GM12873 (cell line): ENCODE measurements around the gene LKAAEAR1.

Source experiments
- TF ChIP-seq, protein P1 (sequence below): IDR thresholded peaks from 2 replicates; pipeline ENCODE4 v1.5.1; 2012; ENCODE audit warnings: low read depth, mild to moderate bottlenecking, moderate library complexity, low read length, control low read depth; ENCODE audit not compliant: insufficient read depth; ENCODE audit errors: missing control alignments

Gene LKAAEAR1

GRCh38 chr20:64119301-64119680 is 35.1 kb upstream of the LKAAEAR1 start:
- TF ChIP-seq, protein P1, sequence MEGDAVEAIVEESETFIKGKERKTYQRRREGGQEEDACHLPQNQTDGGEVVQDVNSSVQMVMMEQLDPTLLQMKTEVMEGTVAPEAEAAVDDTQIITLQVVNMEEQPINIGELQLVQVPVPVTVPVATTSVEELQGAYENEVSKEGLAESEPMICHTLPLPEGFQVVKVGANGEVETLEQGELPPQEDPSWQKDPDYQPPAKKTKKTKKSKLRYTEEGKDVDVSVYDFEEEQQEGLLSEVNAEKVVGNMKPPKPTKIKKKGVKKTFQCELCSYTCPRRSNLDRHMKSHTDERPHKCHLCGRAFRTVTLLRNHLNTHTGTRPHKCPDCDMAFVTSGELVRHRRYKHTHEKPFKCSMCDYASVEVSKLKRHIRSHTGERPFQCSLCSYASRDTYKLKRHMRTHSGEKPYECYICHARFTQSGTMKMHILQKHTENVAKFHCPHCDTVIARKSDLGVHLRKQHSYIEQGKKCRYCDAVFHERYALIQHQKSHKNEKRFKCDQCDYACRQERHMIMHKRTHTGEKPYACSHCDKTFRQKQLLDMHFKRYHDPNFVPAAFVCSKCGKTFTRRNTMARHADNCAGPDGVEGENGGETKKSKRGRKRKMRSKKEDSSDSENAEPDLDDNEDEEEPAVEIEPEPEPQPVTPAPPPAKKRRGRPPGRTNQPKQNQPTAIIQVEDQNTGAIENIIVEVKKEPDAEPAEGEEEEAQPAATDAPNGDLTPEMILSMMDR: no peak

DNA sequence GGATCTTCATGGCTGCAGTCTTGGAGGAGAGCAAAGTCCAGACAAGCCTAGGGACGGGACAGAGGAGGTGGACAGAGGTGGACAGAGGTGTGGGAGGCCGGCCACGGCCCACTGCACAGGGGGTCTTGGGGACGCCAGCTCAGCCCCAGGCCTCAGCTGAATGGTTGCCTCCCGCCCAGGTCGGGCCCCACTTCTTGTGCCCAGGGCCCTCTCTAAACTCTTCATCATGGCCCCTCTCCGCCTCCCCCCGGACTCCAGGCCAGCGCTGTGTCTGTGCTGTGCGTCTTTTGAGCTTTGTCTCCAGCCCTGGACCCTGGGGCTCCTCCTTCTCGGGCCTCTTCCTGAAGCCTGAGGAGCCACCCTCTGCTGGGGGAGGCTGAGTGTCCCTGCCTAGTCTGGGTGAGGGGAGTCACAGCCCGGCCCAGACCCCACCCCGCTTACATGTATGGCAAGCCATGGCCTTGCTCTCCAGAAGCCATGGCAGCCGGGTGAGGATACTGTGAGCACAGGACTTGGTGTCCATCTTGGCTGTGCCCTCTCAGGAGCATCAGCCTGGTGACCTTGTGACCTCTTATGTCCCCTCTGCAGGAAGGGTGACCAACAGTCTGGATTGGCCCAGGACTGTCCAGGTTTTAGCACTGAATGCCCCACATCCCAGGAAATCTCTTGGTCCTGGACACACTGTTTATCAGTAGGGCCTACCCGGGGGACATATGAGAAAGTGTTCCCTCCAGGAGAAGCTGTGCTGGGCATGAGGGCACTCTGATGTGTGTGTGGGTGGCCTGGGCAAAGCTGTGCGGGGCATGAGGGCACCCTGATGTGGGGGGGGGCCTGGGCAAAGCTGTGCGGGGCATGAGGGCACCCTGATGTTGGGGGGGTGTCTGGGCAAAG is 32.6 kb upstream of the LKAAEAR1 start:
- TF ChIP-seq, protein P1: no peak

- TF ChIP-seq, protein P1: no peak
Observed at GRCh38 chr20:64116016-64116415, 31.8 kb upstream of the LKAAEAR1 start.

- TF ChIP-seq, protein P1: no peak
Observed at GRCh38 chr20:64115171-64115911, 31.1 kb upstream of the LKAAEAR1 start.

DNA sequence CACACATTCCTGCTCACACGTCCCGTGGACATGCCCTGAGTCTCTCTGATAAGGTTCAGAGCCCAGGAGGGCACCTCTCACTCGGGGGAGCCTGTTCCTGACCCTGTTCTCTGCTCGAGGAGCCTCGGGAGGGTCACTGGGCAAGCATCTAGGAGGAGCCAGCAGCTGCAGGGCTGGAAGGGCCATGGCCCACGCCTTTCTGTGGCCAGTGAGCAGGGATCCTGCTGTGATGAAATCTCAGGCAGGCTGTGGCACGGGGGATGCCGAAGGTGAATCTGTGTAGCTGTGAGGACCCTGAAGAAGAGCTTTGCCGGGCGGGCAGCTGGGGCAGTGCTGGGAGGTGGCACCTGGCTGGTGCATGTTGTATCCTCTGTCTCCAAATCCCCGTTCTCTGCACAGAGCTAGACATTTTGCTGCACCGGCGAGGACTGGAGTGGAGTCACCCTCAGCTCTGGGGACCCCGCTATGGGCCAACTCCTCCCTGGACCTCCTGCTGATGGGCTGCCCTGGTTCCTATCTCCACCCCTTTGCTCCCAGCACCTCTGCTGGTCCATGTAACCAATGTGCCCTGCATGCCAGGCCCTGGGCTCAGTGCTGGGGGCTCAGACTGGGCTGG is 30.3 kb upstream of the LKAAEAR1 start:
- TF ChIP-seq, protein P1: no peak

DNA sequence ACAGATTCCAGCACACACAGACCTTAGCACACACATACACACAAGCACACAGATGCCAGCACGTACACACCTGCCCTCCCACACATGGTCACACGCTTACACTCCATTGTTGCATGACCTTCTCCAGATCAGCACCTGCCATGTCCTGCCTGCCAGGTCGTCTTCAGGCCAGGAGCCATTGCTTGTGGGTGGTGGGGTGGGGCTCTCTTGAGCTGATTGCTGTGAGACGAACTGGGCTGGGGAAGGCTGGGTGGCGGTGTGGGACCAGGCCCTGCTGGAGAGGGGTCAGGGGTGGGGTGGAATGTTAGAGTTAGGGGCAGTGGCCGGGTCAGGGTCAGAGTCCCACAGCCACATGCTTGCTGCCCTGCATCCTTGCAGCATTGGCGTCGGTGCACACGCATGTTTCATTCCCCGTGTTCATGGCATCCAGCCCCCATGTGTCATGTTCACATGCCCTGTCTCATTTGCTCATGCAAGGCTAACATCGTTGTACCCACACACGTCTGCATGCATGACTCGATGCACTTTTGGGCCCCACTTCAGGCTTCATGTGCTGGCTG is 29.7 kb upstream of the LKAAEAR1 start:
- TF ChIP-seq, protein P1: no peak

GRCh38 chr20:64113444-64113775 is 29.2 kb upstream of the LKAAEAR1 start:
- TF ChIP-seq, protein P1: no peak
